Stimulated activated CD8-positive, alpha-beta memory T cell treated with anti-CD3 and anti-CD28 coated beads, Interleukin-12 subunit alpha, Interleukin-12 subunit beta, amount 100 ng/mL, for 4 hours (primary cell): Measurements from ENCODE around the gene HIPK1.
"Not testable (repeated sequence)": the region's sequence is repeated elsewhere in the genome, so short reads cannot be mapped to it uniquely, and the experiment has no call there.

Experiments
- DNase-seq: peaks from one replicate; pipeline ENCODE4 v3.0.0-alpha.2; 2020; ENCODE audit warnings: low read depth

HIPK1 gene

GRCh38 chr1:114011796-114012195 lies 82.7 kb downstream of the HIPK1 start:
- DNase-seq: no peak

GRCh38 chr1:114015075-114015474 lies 86.0 kb downstream of the HIPK1 start:
- no peak for DNase-seq

GRCh38 chr1:114019724-114020123 lies 90.6 kb downstream of the HIPK1 start:
- not testable (repeated sequence) for DNase-seq

GRCh38 chr1:114021665-114022099 lies 92.6 kb downstream of the HIPK1 start:
- DNase-seq: no peak

- DNase-seq: no peak
These were observed 93.8 kb downstream of the HIPK1 start for GRCh38 chr1:114022877-114023276.

GRCh38 chr1:114023377-114023776 lies 94.3 kb downstream of the HIPK1 start:
- no peak for DNase-seq

- no peak for DNase-seq
These were observed 94.9 kb downstream of the HIPK1 start for GRCh38 chr1:114024049-114024448.

- no peak for DNase-seq
These were observed 96.7 kb downstream of the HIPK1 start for GRCh38 chr1:114025609-114026401.

GRCh38 chr1:114026797-114027196 lies 97.7 kb downstream of the HIPK1 start:
- no peak for DNase-seq
